Type B pancreatic cell (in vitro differentiated cells): ENCODE results near the gene PAK5. TPM values are rescaled to one million over a fixed set of nuclear protein-coding genes. Genes with fewer than 3 reads are reported as not detected.

Source experiments
- DNase-seq: peaks from one replicate; pipeline ENCODE4 v3.0.0; 2021; ENCODE audit warnings: mixed read lengths; ENCODE audit not compliant: unreplicated experiment; ENCODE audit errors: extremely low spot score
- H3K27ac Mint-ChIP-seq: 2 replicates; pipeline ENCODE4 v1.8.0; 2021; ENCODE audit warnings: mild to moderate bottlenecking, mixed read lengths
- H3K27me3 Mint-ChIP-seq: 2 replicates; pipeline ENCODE4 v1.8.0; 2021; ENCODE audit warnings: mixed read lengths
- H3K36me3 Mint-ChIP-seq: 2 replicates; pipeline ENCODE4 v1.8.0; 2021; ENCODE audit warnings: mixed read lengths
- H3K4me1 Mint-ChIP-seq: one replicate; pipeline ENCODE4 v1.8.0; 2021; ENCODE audit warnings: mixed read lengths; ENCODE audit not compliant: unreplicated experiment
- H3K4me3 Mint-ChIP-seq: 2 replicates; pipeline ENCODE4 v1.8.0; 2021; ENCODE audit warnings: mild to moderate bottlenecking, mixed read lengths
- H3K9me3 Mint-ChIP-seq: 2 replicates; pipeline ENCODE4 v1.8.0; 2021; ENCODE audit warnings: mixed read lengths
- CTCF ChIP-seq: fragments of 200-600 bp; sonication (generic); conservative IDR thresholded peaks from 2 replicates; pipeline ENCODE4 v1.5.0; 2021; ENCODE audit warnings: antibody characterized with exemption, mild to moderate bottlenecking
- total RNA-seq: library from RNA; stranded (reverse); gene quantifications from 2 replicates; pipeline ENCODE4 v1.2.1, GENCODE V29; 2021; ENCODE audit warnings: low replicate concordance

PAK5 gene
- total RNA-seq, 1 donor from 2014 or later = 1.8 TPM

GRCh38 chr20:9590189-9590588 is 248.7 kb downstream of the PAK5 start:
- DNase-seq = no peak
- no peak overlapping the region for H3K27ac Mint-ChIP-seq
- no peak for TF ChIP-seq CTCF
- H3K4me1 Mint-ChIP-seq = peaks cover under 1% of the 10 kb centered on the region
- H3K4me3 Mint-ChIP-seq = no peak overlapping the region
- no peaks in the 10 kb centered on the region for H3K27me3 Mint-ChIP-seq
- peaks cover under 1% of the 10 kb centered on the region for H3K9me3 Mint-ChIP-seq
- H3K36me3 Mint-ChIP-seq = no peaks in the 10 kb centered on the region

DNA sequence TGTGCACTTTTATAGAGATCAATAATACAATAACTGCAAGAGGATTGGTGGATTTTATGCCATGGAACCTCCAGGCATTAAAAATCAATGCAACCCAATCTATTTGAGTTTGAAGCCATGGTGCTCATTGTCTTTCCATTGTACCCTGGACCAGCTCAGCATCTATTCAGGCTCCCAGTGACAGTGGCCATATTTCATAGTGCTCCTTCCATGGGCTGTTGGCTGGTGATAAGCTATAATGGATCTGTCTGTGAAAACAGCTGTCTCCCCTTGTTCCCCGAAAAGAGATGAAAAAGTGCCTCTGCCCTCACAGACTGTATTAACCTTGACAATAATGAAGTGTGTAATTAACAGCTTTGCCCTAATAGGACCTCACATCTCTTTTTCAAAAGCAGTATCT is 250.2 kb downstream of the PAK5 start:
- H3K4me3 Mint-ChIP-seq = no peak overlapping the region
- no peak for DNase-seq
- H3K36me3 Mint-ChIP-seq = no peaks in the 10 kb centered on the region
- no peaks in the 10 kb centered on the region for H3K4me1 Mint-ChIP-seq
- H3K9me3 Mint-ChIP-seq = no peaks in the 10 kb centered on the region
- H3K27ac Mint-ChIP-seq = no peak overlapping the region
- no peak for TF ChIP-seq CTCF
- no peaks in the 10 kb centered on the region for H3K27me3 Mint-ChIP-seq

DNA sequence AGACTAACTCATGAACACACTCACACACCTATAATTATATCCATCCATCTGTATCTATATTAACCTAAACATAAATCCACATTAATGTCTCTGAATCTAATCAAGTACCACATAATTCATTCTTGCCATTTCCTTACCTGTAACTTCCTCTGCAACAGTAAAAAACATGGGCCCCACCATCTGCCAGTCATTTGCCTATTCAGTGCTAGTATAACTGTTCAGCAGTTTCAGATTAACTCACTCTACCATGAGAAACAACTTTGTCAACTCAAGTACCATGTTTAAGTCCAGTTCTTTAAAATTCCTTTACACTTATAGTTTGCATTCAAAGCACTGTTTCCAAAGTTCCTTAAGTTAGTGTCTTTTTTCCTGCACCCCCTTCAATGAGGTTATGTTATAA is 255.7 kb downstream of the PAK5 start:
- Mint-ChIP-seq H3K4me3 (no peak overlapping the region), H3K27me3 (no peaks in the 10 kb centered on the region), H3K27ac (no peak overlapping the region), H3K9me3 (no peaks in the 10 kb centered on the region), H3K4me1 (no peaks in the 10 kb centered on the region), H3K36me3 (no peaks in the 10 kb centered on the region)
- DNase-seq = no peak
- TF ChIP-seq CTCF = no peak

GRCh38 chr20:9582137-9582536 is 256.7 kb downstream of the PAK5 start:
- TF ChIP-seq CTCF = no peak
- Mint-ChIP-seq H3K4me3 (no peak overlapping the region), H3K27me3 (no peaks in the 10 kb centered on the region), H3K36me3 (no peaks in the 10 kb centered on the region), H3K4me1 (no peaks in the 10 kb centered on the region), H3K27ac (no peak overlapping the region), H3K9me3 (no peaks in the 10 kb centered on the region)
- DNase-seq = no peak

DNA sequence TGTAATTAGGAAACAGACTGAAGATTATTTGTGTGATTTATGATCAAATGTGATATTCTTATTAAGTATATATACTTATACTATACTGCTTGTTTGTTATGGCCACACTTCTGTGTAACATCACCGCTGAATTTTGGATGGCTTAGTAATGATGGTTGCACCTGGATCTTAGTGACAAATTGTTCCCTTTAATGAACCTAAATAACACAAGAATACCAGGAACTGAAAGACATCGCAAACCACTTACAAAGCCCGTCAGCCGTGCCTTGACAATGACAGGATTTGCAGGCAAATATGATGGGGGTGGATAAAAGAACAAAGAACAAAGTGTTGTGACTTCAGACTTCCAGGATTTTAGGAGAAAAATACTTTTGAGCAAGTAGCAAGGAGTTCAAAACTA is 257.4 kb downstream of the PAK5 start:
- H3K27ac Mint-ChIP-seq = no peak overlapping the region

More for the DNA sequence above, 257.4 kb downstream of the PAK5 start:
- Mint-ChIP-seq H3K4me1 (no peaks in the 10 kb centered on the region), H3K36me3 (no peaks in the 10 kb centered on the region), H3K4me3 (no peak overlapping the region), H3K27me3 (no peaks in the 10 kb centered on the region), H3K9me3 (no peaks in the 10 kb centered on the region)
- no peak for TF ChIP-seq CTCF
- no peak for DNase-seq
